ENCODE measurements around the gene SNTB2.

SNTB2 gene

DNA sequence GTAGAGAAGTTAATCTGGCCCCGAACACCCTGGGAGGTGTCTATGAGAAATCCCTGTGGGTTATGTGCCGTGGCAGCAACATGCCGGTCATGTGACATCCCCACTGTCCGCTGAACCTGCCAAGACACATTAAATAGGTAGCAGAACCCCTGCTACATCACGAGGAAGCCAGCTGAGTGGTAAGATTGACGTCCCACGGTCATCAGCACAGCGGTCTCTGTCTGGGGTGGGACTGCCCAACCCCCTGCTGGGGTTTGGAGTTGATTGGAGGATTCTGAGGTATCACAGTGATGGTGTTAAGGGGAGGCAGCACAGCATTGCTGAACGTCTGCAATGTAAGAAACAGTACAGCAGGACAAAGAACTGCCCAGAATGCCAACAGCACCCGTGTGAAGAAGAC is 162.6 kb downstream of the SNTB2 start:
- DNase-seq = no peak

DNA sequence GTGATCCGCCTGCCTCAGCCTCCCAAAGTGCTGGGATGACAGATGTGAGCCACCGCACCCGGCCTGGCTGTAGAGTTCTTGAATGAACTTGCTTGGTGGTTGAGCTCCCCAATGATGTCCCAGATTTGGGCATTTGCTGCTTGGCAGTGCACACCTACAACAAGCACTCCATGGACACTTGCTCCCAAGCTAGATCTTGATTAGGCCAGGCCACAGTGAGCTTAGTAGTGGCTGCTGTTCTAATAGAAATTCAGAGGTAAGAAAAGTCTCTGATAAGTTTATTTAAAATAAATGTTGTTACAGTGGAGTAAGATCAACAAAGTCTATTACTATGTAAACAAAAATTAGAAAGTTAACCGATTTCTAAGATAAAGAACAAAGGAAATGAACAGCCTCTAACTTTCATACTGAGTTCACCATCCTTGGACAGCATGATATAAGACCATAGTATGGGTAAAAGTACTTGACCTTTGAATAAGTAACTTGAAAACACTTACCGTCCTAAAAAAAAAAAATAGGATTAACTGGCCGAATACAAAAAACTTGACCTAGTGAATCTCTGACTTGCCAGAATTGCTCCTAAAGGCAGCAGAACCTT is 163.7 kb downstream of the SNTB2 start:
- DNase-seq = no peak

DNA sequence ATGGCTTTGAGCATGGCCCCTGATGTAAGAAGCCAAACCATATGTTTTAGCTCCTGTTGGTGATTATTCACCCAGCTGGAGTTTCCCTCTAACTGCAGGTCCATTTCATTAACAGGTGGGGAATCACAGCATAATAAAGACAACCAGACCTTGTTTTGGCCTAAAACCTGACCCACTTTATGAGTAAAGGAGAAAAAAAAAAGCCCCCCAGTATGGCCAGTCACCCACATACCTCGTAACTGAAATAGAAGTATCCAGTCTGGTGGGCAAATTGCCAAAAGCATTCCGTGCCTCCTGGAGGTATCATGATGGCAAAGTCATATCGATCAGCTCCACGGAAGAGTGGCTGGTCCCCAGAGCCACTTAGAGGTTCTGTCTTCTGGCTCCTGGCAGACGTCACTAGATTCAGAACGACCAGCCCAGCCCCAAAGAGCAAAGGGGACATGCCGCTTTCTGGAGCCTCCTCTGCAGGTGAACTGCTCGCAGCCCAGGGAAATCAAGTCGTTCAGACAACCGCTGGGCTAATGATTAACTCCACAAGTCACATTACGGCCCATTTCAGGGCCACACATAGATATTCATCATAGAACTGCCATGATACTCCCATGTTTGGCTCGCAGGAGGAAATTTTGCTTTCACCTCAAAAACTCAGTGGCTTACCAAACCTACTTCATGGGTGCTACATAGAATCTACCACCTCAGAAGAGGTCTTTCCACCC is 164.5 kb downstream of the SNTB2 start, which contains the start of gene TMED6:
Gene TMED6, minus strand, starts transcription at position 478 of the 719 bp plus-strand sequence. Its CDS starts 33 bp downstream, at position 445.
- DNase-seq = no peak
